Body of pancreas (tissue), 4 donors: ENCODE measurements around the gene SLC27A1.

Experiments
- CTCF ChIP-seq, 7 experiments: fragments of 450-650 bp in 4 of 7; fragments of 200-600 bp in 3 of 7; sonication (generic) in 3 of 7; IDR thresholded peaks; one replicate each; pipeline ENCODE4 v1.5.1; 2016 to 2019; ENCODE audit warnings: antibody characterized with exemption in 7 of 7
- POLR2A ChIP-seq, 3 donors: fragments of 450-650 bp; IDR thresholded peaks; one replicate each; pipeline ENCODE4 v1.6.1; 2016; ENCODE audit warnings: antibody characterized with exemption in 3 of 3, mild to moderate bottlenecking in 2 of 3

GRCh38 chr19:17520865-17521264 lies 50.5 kb downstream of the SLC27A1 start:
- TF ChIP-seq CTCF (IDR thresholded peaks at IDR 0.05) (no peak), POLR2A (IDR thresholded peaks at IDR 0.05) (no peak)
